Measurements from ENCODE around the gene POC1A. TPM values are rescaled to one million over a fixed set of nuclear protein-coding genes. Genes with fewer than 3 reads are reported as not detected.
A peak's percentile ranks its signal among the peaks of the same experiment; 100 is the strongest.

The POC1A gene
- polyA plus RNA-seq, 1 of the 3 experiments (the other 2 are of a cell fraction): 11.7 TPM

DNA sequence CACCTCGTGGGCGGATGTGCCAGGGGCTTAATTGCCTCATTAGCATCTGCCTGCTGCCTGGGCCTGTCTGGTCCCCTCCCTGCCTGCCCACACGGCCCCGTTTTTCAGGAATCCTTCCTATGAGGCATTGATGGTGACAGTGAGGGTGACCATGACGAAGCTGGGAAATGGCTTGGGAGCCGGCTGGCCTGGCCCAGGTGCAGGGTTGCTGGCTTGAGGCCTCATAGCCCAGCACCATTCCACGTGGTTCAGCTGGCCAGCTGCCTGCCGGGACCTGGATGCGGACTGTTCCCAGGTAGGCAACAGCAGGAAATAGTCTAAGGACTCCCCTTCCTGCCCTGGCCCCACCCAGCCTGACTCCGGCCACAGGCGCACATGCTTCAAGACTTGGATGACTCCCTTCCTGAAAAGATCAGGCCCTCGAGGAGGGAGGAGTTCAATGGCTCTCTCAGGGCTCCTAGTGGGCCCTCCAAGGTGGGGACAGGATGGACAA lies 88.9 kb downstream of the POC1A start:
- ChIA-PET POLR2A (no interaction called here), CTCF (interaction anchor here (1.8 to 5.5 kb wide), 7 partner anchors 10 to 64 kb away, joined by 6 to 35 read pairs (median 17); partner anchors contain the start of gene DUSP7)
- TF ChIP-seq TCF12 (IDR thresholded peaks at IDR 0.05): no peak
- TF ChIP-seq EP300 (IDR thresholded peaks at IDR 0.05; ENCODE audit: borderline replicate concordance in 1 of 2, low read depth in 1 of 2, low read length in 1 of 2): no peak
- no peak for TF ChIP-seq EZH2phosphoT487 (IDR thresholded peaks at IDR 0.05; ENCODE audit: borderline replicate concordance, low read depth)
- TF ChIP-seq MEF2A (IDR thresholded peaks at IDR 0.05; ENCODE audit: borderline replicate concordance, low read depth): no peak
- TF ChIP-seq POLR2AphosphoS5 (IDR thresholded peaks at IDR 0.05; ENCODE audit: low read depth, low read length): no peak
- TF ChIP-seq YY1 (IDR thresholded peaks at IDR 0.05; ENCODE audit: low read depth): no peak
- TF ChIP-seq CHD2 (IDR thresholded peaks at IDR 0.05; ENCODE audit: low read length, partially characterized antibody): no peak
- H2AFZ ChIP-seq (ENCODE audit: low read depth): no peak overlapping the region
- no peak overlapping the region for H3K4me3 ChIP-seq (ENCODE audit: low read depth in 2 of 2, low read length in 1 of 2)
- peaks cover 0 to 86% of the 10 kb centered on the region in 2 experiments; a peak in 3 of 4 replicates for H3K4me1 ChIP-seq (ENCODE audit: control insufficient read depth in 1 of 2, insufficient read depth in 2 of 2, low read depth in 1 of 2, low read length in 1 of 2)
- H3K27me3 ChIP-seq (ENCODE audit: insufficient read depth): no peaks in the 10 kb centered on the region
- no peaks in the 10 kb centered on the region for H3K36me3 ChIP-seq (replicated peaks in 1 of 2; ENCODE audit: control insufficient read depth in 1 of 2, insufficient read depth in 2 of 2, low read length in 1 of 2)
- no peak for DNase-seq
- H4K20me1 ChIP-seq (ENCODE audit: insufficient read depth): no peaks in the 10 kb centered on the region
- no peaks in the 10 kb centered on the region for H3K9me3 ChIP-seq
- H3K9me2 ChIP-seq: no peaks in the 10 kb centered on the region
- no peak overlapping the region for H3K9ac ChIP-seq
- H3K4me2 ChIP-seq: no peak overlapping the region
- WGBS (ENCODE audit: low lambda C conversion rate): 100% methylated on average over 4 of the region's 12 CpGs
- no peaks in the 10 kb centered on the region for H3F3A ChIP-seq (replicated peaks; ENCODE audit: insufficient read depth)
- no peaks in the 10 kb centered on the region for H3K79me2 ChIP-seq (ENCODE audit: insufficient read depth)
- H3K27ac ChIP-seq (ENCODE audit: low read depth in 2 of 2, low read length in 1 of 2): peak overlapping the region in 1 of 2 experiments; percentile 100; a peak in 2 of 4 replicates

DNA sequence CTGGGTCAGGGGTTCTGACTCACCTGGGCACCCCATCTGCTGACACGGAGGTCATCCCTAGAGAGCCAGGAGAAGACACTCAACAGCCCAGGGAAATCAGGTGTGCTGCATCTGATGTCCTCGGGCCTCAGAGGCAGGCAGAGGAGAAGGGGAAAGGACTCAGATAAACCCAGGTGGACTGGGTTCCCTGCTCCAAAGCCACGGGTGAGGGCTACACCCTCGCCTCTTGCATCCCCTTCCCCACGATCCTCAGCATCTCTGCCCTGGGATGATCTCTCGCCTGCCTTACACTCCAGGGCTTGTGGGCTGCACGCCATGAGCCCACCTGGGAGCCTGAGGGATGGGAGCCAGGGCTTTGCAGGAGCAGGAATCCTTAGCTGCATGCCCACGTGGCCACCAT lies 89.7 kb downstream of the POC1A start:
- no peaks in the 10 kb centered on the region for H3F3A ChIP-seq (replicated peaks; ENCODE audit: insufficient read depth)
- H3K27ac ChIP-seq (ENCODE audit: low read depth in 2 of 2, low read length in 1 of 2): peak overlapping the region in 1 of 2 experiments; percentile 100; a peak in 2 of 4 replicates
- H3K4me1 ChIP-seq (ENCODE audit: control insufficient read depth in 1 of 2, insufficient read depth in 2 of 2, low read depth in 1 of 2, low read length in 1 of 2): peaks cover 0 to 86% of the 10 kb centered on the region in 2 experiments; a peak in 3 of 4 replicates
- ChIA-PET POLR2A (no interaction called here), CTCF (interaction anchor here (1.7 to 5.5 kb wide), 8 partner anchors 9 to 63 kb away, joined by 5 to 35 read pairs (median 12); partner anchors contain the start of gene DUSP7)
- no peak for DNase-seq
- no peaks in the 10 kb centered on the region for H3K36me3 ChIP-seq (replicated peaks in 1 of 2; ENCODE audit: control insufficient read depth in 1 of 2, insufficient read depth in 2 of 2, low read length in 1 of 2)
- H4K20me1 ChIP-seq (ENCODE audit: insufficient read depth): no peaks in the 10 kb centered on the region
- no peak overlapping the region for H3K4me3 ChIP-seq (ENCODE audit: low read depth in 2 of 2, low read length in 1 of 2)
- H2AFZ ChIP-seq (ENCODE audit: low read depth): no peak overlapping the region
- WGBS (ENCODE audit: low lambda C conversion rate): 87% methylated on average over 6 of the region's 8 CpGs
- H3K27me3 ChIP-seq (ENCODE audit: insufficient read depth): no peaks in the 10 kb centered on the region
- no peaks in the 10 kb centered on the region for H3K79me2 ChIP-seq (ENCODE audit: insufficient read depth)
- no peaks in the 10 kb centered on the region for H3K9me2 ChIP-seq
- H3K4me2 ChIP-seq: no peak overlapping the region
- no peaks in the 10 kb centered on the region for H3K9me3 ChIP-seq
- no peak overlapping the region for H3K9ac ChIP-seq
- TF ChIP-seq TEAD4 (IDR thresholded peaks at IDR 0.05; ENCODE audit: borderline replicate concordance, insufficient read depth): no peak
- no peak for TF ChIP-seq POLR2AphosphoS5 (IDR thresholded peaks at IDR 0.05; ENCODE audit: low read depth, low read length)
- no peak for TF ChIP-seq RFX5 (IDR thresholded peaks at IDR 0.05; ENCODE audit: low read length)
- TF ChIP-seq, protein P1, sequence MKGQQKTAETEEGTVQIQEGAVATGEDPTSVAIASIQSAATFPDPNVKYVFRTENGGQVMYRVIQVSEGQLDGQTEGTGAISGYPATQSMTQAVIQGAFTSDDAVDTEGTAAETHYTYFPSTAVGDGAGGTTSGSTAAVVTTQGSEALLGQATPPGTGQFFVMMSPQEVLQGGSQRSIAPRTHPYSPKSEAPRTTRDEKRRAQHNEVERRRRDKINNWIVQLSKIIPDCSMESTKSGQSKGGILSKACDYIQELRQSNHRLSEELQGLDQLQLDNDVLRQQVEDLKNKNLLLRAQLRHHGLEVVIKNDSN (IDR thresholded peaks at IDR 0.05; ENCODE audit: borderline replicate concordance, low read depth): no peak
- TF ChIP-seq EZH2phosphoT487 (IDR thresholded peaks at IDR 0.05; ENCODE audit: borderline replicate concordance, low read depth): no peak
- TF ChIP-seq RCOR1 (IDR thresholded peaks at IDR 0.05; ENCODE audit: low read length): no peak
- TF ChIP-seq, protein P2, sequence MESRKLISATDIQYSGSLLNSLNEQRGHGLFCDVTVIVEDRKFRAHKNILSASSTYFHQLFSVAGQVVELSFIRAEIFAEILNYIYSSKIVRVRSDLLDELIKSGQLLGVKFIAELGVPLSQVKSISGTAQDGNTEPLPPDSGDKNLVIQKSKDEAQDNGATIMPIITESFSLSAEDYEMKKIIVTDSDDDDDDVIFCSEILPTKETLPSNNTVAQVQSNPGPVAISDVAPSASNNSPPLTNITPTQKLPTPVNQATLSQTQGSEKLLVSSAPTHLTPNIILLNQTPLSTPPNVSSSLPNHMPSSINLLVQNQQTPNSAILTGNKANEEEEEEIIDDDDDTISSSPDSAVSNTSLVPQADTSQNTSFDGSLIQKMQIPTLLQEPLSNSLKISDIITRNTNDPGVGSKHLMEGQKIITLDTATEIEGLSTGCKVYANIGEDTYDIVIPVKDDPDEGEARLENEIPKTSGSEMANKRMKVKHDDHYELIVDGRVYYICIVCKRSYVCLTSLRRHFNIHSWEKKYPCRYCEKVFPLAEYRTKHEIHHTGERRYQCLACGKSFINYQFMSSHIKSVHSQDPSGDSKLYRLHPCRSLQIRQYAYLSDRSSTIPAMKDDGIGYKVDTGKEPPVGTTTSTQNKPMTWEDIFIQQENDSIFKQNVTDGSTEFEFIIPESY (IDR thresholded peaks at IDR 0.05; ENCODE audit: borderline replicate concordance, low read depth): no peak
- TF ChIP-seq GABPA (IDR thresholded peaks at IDR 0.05; ENCODE audit: low read depth): no peak
- TF ChIP-seq, protein P3, sequence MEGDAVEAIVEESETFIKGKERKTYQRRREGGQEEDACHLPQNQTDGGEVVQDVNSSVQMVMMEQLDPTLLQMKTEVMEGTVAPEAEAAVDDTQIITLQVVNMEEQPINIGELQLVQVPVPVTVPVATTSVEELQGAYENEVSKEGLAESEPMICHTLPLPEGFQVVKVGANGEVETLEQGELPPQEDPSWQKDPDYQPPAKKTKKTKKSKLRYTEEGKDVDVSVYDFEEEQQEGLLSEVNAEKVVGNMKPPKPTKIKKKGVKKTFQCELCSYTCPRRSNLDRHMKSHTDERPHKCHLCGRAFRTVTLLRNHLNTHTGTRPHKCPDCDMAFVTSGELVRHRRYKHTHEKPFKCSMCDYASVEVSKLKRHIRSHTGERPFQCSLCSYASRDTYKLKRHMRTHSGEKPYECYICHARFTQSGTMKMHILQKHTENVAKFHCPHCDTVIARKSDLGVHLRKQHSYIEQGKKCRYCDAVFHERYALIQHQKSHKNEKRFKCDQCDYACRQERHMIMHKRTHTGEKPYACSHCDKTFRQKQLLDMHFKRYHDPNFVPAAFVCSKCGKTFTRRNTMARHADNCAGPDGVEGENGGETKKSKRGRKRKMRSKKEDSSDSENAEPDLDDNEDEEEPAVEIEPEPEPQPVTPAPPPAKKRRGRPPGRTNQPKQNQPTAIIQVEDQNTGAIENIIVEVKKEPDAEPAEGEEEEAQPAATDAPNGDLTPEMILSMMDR (IDR thresholded peaks at IDR 0.05): no peak
- TF ChIP-seq, protein P4, sequence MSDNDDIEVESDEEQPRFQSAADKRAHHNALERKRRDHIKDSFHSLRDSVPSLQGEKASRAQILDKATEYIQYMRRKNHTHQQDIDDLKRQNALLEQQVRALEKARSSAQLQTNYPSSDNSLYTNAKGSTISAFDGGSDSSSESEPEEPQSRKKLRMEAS (IDR thresholded peaks at IDR 0.05; ENCODE audit: low read depth): no peak
- TF ChIP-seq CHD2 (IDR thresholded peaks at IDR 0.05; ENCODE audit: low read length, partially characterized antibody): no peak
- TF ChIP-seq MEF2A (IDR thresholded peaks at IDR 0.05; ENCODE audit: borderline replicate concordance, low read depth): no peak
- no peak for TF ChIP-seq SIN3A (IDR thresholded peaks at IDR 0.05; ENCODE audit: borderline replicate concordance, low read depth, low read length)
- TF ChIP-seq, protein P5, sequence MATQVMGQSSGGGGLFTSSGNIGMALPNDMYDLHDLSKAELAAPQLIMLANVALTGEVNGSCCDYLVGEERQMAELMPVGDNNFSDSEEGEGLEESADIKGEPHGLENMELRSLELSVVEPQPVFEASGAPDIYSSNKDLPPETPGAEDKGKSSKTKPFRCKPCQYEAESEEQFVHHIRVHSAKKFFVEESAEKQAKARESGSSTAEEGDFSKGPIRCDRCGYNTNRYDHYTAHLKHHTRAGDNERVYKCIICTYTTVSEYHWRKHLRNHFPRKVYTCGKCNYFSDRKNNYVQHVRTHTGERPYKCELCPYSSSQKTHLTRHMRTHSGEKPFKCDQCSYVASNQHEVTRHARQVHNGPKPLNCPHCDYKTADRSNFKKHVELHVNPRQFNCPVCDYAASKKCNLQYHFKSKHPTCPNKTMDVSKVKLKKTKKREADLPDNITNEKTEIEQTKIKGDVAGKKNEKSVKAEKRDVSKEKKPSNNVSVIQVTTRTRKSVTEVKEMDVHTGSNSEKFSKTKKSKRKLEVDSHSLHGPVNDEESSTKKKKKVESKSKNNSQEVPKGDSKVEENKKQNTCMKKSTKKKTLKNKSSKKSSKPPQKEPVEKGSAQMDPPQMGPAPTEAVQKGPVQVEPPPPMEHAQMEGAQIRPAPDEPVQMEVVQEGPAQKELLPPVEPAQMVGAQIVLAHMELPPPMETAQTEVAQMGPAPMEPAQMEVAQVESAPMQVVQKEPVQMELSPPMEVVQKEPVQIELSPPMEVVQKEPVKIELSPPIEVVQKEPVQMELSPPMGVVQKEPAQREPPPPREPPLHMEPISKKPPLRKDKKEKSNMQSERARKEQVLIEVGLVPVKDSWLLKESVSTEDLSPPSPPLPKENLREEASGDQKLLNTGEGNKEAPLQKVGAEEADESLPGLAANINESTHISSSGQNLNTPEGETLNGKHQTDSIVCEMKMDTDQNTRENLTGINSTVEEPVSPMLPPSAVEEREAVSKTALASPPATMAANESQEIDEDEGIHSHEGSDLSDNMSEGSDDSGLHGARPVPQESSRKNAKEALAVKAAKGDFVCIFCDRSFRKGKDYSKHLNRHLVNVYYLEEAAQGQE (IDR thresholded peaks at IDR 0.05; ENCODE audit: low read depth, low read length): no peak
- no peak for TF ChIP-seq YY1 (IDR thresholded peaks at IDR 0.05; ENCODE audit: low read depth)
- TF ChIP-seq SMC3 (IDR thresholded peaks at IDR 0.05; ENCODE audit: low read depth, low read length): no peak
